PC-3 (cell line): ENCODE data around the gene MACROD2. TPM values are rescaled to one million over a fixed set of nuclear protein-coding genes. Genes with fewer than 3 reads are reported as not detected.

Experiments used
- ATAC-seq: fragments of 200-7000 bp; cut with Tn5 transposase; 2 replicates; pipeline ENCODE4 v1.9.1; 2020; ENCODE audit warnings: mild to moderate bottlenecking, moderate library complexity
- BruUV-seq: library from RNA; stranded (reverse); fragments of 400-500 nt; replicated peaks from 2 replicates; lab custom pipeline; 2021; lab: Mats Ljungman, UMichigan
- CTCF ChIA-PET: fragments of 300-600 bp; sonication (Branson Sonifier 250); formaldehyde crosslinking; loops from one replicate; lab custom pipeline; 2022; ENCODE audit warnings: antibody characterized with exemption; lab: Charles Lee
- POLR2A ChIA-PET: fragments of 300-600 bp; sonication (Branson Sonifier 250); formaldehyde crosslinking; loops from one replicate; lab custom pipeline; 2022; ENCODE audit warnings: antibody characterized with exemption; ENCODE audit not compliant: unreplicated experiment; lab: Charles Lee
- DNase-seq: peaks from one replicate; pipeline ENCODE4 v3.0.0-alpha.2; 2015
- H2AFZ ChIP-seq: fragments of 300-600 bp; sonication (generic); 2 replicates; pipeline ENCODE4 v1.6.0; 2016; ENCODE audit warnings: antibody characterized with exemption, low read length
- H3F3A ChIP-seq: fragments of 300-600 bp; sonication (generic); one replicate; pipeline ENCODE4 v1.6.0; 2017; ENCODE audit warnings: antibody characterized with exemption, low read length, control low read depth, mild to moderate bottlenecking; ENCODE audit not compliant: unreplicated experiment
- H3K27ac ChIP-seq: fragments of 300-600 bp; sonication (generic); 2 replicates; pipeline ENCODE4 v1.5.1; 2016; ENCODE audit warnings: mild to moderate bottlenecking, low read length
- H3K27me3 ChIP-seq: fragments of 300-600 bp; sonication (generic); 2 replicates; pipeline ENCODE4 v1.6.1; 2016; ENCODE audit warnings: low read length, mixed read lengths
- H3K36me3 ChIP-seq: fragments of 300-600 bp; sonication (generic); 2 replicates; pipeline ENCODE4 v1.6.1; 2016; ENCODE audit warnings: low read depth, mixed run types, low read length, mixed read lengths
- H3K4me1 ChIP-seq: fragments of 300-600 bp; sonication (generic); 2 replicates; pipeline ENCODE4 v1.5.1; 2016; ENCODE audit warnings: low read length; ENCODE audit not compliant: insufficient read depth
- H3K4me2 ChIP-seq: fragments of 300-600 bp; sonication (generic); 2 replicates; pipeline ENCODE4 v1.6.0; 2016; ENCODE audit warnings: low read length
- H3K4me3 ChIP-seq: fragments of 300-600 bp; sonication (generic); 2 replicates; pipeline ENCODE4 v1.5.1; 2016; ENCODE audit warnings: mild to moderate bottlenecking, low read length, mixed read lengths
- H3K79me2 ChIP-seq: fragments of 300-600 bp; sonication (generic); 2 replicates; pipeline ENCODE4 v1.6.1; 2017; ENCODE audit warnings: low read length, mixed read lengths
- H3K9ac ChIP-seq: fragments of 300-600 bp; sonication (generic); 2 replicates; pipeline ENCODE4 v1.6.0; 2016; ENCODE audit warnings: mild to moderate bottlenecking, low read length
- H3K9me2 ChIP-seq: fragments of 300-600 bp; sonication (generic); replicated peaks from 2 replicates; pipeline ENCODE4 v1.6.1; 2016; ENCODE audit warnings: mixed run types, low read length, mixed read lengths
- H3K9me3 ChIP-seq: fragments of 300-600 bp; sonication (generic); 2 replicates; pipeline ENCODE4 v1.6.1; 2016; ENCODE audit warnings: low read length, mixed read lengths
- H4K20me1 ChIP-seq: fragments of 300-600 bp; sonication (generic); 2 replicates; pipeline ENCODE4 v1.6.1; 2016; ENCODE audit warnings: low read length, mixed read lengths
- EZH2 ChIP-seq: fragments of 300-600 bp; sonication (generic); IDR thresholded peaks from one replicate; pipeline ENCODE4 v1.6.1; 2017; ENCODE audit warnings: antibody characterized with exemption, mild to moderate bottlenecking, low read length; ENCODE audit not compliant: unreplicated experiment
- EZH2phosphoT487 ChIP-seq: fragments of 300-600 bp; sonication (generic); IDR thresholded peaks from 2 replicates; pipeline ENCODE4 v1.6.1; 2018; ENCODE audit warnings: mild to moderate bottlenecking, antibody characterized with exemption, low read length, borderline replicate concordance
- intact Hi-C: fragments of 100-400 bp; cut with micrococcal nuclease; formaldehyde crosslinking; loops from 2 replicates; pipeline ENCODE4 v1.9.0; 2023
- total RNA-seq: library from RNA; depleted of rRNA; stranded (reverse); fragments of >200 nt; gene quantifications from 2 replicates; pipeline ENCODE4 v1.2.3, GENCODE V29; 2014
- TF ChIP-seq, protein P1 (sequence below): fragments of 300-600 bp; sonication (generic); conservative IDR thresholded peaks from 2 replicates; pipeline ENCODE4 v1.5.1; 2017; ENCODE audit warnings: antibody characterized with exemption, low read depth, mild to moderate bottlenecking, low read length

The MACROD2 gene
- total RNA-seq, 1 experiment from 2014 or later: 3.1 TPM

DNA sequence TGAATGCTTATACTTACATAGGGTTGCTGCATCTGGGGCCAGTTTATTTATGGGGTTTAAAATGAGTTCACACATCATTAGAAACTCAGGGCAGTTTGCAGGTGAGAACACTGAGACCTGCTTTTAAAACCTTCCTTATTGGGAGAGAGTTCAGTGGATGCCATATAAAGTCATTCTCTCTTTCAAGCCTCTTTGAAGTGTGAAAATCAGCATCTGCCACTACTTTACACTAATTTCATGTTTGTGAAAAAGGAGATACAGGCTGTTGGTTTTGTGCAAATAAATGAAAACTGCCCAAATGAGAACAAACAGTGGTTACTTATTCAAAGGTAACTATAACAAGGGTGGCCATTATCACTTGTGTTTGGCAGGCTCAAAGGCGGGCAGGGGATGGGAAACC is 2047.4 kb downstream of the MACROD2 start:
- BruUV-seq: no TSS peak
- Histone ChIP-seq H3K36me3 (no peaks in the 10 kb centered on the region), H3K9ac (no peak overlapping the region), H3F3A (no peaks in the 10 kb centered on the region), H3K9me3 (no peaks in the 10 kb centered on the region), H3K27me3 (no peaks in the 10 kb centered on the region), H4K20me1 (no peaks in the 10 kb centered on the region), H3K27ac (no peak overlapping the region), H3K9me2 (no peaks in the 10 kb centered on the region), H3K4me3 (no peak overlapping the region), H3K79me2 (no peaks in the 10 kb centered on the region), H3K4me1 (peaks cover 6% of the 10 kb centered on the region; the same call in 1 of the 2 replicates), H2AFZ (no peak overlapping the region), H3K4me2 (no peak overlapping the region)
- no peak for DNase-seq
- TF ChIP-seq, protein P1, sequence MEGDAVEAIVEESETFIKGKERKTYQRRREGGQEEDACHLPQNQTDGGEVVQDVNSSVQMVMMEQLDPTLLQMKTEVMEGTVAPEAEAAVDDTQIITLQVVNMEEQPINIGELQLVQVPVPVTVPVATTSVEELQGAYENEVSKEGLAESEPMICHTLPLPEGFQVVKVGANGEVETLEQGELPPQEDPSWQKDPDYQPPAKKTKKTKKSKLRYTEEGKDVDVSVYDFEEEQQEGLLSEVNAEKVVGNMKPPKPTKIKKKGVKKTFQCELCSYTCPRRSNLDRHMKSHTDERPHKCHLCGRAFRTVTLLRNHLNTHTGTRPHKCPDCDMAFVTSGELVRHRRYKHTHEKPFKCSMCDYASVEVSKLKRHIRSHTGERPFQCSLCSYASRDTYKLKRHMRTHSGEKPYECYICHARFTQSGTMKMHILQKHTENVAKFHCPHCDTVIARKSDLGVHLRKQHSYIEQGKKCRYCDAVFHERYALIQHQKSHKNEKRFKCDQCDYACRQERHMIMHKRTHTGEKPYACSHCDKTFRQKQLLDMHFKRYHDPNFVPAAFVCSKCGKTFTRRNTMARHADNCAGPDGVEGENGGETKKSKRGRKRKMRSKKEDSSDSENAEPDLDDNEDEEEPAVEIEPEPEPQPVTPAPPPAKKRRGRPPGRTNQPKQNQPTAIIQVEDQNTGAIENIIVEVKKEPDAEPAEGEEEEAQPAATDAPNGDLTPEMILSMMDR: no peak
- TF ChIP-seq EZH2phosphoT487: no peak
- no peak for TF ChIP-seq EZH2
- ChIA-PET POLR2A (no interaction called here), CTCF (no interaction called here)
- no peak for ATAC-seq
- intact Hi-C loops: no loop called here

DNA sequence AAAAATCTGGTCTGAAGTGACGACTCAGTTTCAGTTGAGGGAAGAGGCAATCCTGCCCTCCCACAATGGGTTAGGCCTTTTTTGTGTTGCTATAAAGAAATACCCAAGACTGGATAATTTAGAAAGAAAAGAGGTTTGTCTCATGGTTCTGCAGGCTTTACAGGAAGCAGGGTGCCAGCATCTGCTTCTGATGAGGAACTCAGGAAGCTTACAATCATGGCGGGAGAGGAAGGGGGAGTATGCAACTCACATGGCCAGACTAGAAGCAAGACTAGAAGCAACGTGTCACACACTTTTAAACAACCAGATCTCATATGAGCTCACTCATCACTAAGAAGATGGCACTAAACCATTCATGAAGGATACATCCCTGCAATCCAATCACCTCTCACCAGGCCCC is 2048.6 kb downstream of the MACROD2 start:
- intact Hi-C loops: no loop called here
- TF ChIP-seq EZH2phosphoT487 (no peak), EZH2 (no peak)
- CTCF ChIA-PET: no interaction called here
- DNase-seq (no peak), ATAC-seq (no peak)
- Histone ChIP-seq H2AFZ (no peak overlapping the region), H3F3A (no peaks in the 10 kb centered on the region), H3K79me2 (no peaks in the 10 kb centered on the region), H3K9me3 (no peaks in the 10 kb centered on the region), H3K4me3 (no peak overlapping the region), H3K4me1 (peaks cover 6% of the 10 kb centered on the region; the same call in 1 of the 2 replicates), H4K20me1 (no peaks in the 10 kb centered on the region), H3K4me2 (no peak overlapping the region), H3K36me3 (no peaks in the 10 kb centered on the region), H3K27me3 (no peaks in the 10 kb centered on the region), H3K9ac (no peak overlapping the region), H3K9me2 (no peaks in the 10 kb centered on the region), H3K27ac (no peak overlapping the region)
- no TSS peak for BruUV-seq
- POLR2A ChIA-PET: no interaction called here

DNA sequence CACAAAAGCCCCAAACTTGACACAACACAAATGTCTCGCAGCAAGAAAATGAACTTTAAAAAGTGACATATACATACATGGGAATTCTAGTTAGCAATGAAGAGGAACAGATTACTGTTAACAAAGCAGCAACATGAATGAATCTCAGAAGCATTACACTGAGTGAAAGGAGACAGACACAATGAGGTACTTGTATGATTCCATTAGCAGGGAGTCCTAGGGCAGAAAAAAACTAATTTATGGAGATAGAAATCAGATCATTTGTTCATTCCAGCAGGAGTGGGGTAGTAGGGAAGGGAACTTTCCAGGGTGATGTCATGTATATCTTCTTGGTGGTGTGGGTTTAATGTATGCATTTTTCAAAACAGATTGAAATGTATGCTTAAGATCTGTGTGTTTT is 2053.6 kb downstream of the MACROD2 start:
- Histone ChIP-seq H3K9me2 (0 out of 2 replicates have a peak, but pooled peaks cover 5% of the 10 kb centered on the region), H3K79me2 (no peaks in the 10 kb centered on the region), H3K36me3 (no peaks in the 10 kb centered on the region), H3K9ac (no peak overlapping the region), H4K20me1 (no peaks in the 10 kb centered on the region), H3K27me3 (no peaks in the 10 kb centered on the region), H2AFZ (no peak overlapping the region), H3K9me3 (no peaks in the 10 kb centered on the region), H3K4me2 (no peak overlapping the region), H3K27ac (no peak overlapping the region), H3F3A (no peaks in the 10 kb centered on the region), H3K4me1 (peaks cover 6% of the 10 kb centered on the region; the same call in 1 of the 2 replicates), H3K4me3 (no peak overlapping the region)
- POLR2A ChIA-PET: no interaction called here
- CTCF ChIA-PET: no interaction called here
- intact Hi-C loops: no loop called here
- BruUV-seq: no TSS peak
- ATAC-seq: no peak
- DNase-seq: no peak
- TF ChIP-seq EZH2 (no peak), EZH2phosphoT487 (no peak)
- TF ChIP-seq, protein P1: no peak
